GM15510 (cell line): ENCODE measurements around the gene PRKAG3.

Experiments
- POLR2A ChIP-seq: IDR thresholded peaks from 3 replicates; pipeline ENCODE4 v1.6.1; 2011; ENCODE audit warnings: borderline replicate concordance; ENCODE audit not compliant: insufficient read length; ENCODE audit errors: extremely low read depth

The PRKAG3 gene

DNA sequence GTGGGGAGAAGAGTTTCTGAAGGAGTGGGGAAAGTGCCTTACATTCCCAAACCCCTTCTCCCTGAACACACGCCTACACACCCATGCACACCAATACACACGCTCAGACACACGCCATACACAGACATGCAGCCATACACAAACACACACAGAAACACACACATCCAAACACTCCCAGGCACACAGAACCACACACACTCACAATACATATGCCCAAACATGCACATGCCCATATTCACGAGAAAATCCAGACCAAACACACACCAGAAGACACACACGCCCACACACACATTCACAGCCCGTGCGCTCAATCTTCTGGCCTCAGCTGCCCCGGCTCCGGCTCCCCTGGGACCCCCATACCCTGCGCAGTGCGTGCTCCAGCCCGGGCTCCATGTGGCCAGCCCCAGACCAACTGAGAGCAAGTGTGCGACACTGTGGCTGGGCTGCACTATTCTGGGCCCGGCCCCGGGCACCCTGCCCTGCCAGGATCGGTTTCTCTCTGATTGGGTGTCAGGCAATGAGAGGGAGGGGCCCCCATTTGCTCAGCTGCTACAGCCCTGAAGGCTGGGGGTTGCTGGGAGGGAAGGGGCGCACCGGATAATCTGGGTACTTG, at the start of gene PRKAG3:
Gene PRKAG3, minus strand, starts transcription at position 426 of the 613 bp plus-strand sequence.
- no peak for TF ChIP-seq POLR2A

DNA sequence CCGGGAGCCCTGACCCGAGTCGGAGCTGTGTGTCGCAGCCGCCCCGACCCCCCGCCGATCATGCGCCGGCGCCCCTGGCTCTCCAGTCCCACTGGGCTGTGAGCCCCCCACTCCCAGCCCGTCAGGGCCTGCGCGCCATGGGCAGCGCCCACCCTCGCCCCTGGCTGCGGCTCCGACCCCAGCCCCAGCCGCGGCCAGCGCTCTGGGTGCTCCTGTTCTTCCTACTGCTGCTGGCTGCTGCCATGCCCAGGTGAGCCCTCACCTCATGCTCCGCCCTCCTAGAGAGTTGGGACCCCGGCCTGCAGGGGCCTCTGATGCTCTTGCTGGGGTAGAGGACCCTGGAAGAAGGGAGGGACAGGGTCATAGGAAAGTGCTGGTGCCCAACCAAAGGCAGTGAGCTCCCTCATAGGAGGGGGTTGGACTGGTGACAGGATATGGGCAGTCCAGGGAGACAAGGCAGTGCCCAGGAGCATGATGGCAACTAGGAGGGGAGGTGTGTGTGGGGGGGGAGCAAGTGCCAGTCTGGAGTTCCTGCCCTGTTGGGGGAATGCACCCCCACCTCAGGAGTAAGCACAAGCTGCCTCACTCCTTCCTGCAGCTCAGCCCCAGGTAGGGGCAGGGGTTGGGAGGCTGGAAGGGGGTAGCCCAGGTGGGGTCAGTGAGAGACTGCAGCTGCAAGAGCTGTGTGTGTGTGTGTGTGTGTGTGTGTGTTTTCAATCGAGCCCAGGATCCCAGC, 49.4 kb upstream of the PRKAG3 start:
- no peak for TF ChIP-seq POLR2A

DNA sequence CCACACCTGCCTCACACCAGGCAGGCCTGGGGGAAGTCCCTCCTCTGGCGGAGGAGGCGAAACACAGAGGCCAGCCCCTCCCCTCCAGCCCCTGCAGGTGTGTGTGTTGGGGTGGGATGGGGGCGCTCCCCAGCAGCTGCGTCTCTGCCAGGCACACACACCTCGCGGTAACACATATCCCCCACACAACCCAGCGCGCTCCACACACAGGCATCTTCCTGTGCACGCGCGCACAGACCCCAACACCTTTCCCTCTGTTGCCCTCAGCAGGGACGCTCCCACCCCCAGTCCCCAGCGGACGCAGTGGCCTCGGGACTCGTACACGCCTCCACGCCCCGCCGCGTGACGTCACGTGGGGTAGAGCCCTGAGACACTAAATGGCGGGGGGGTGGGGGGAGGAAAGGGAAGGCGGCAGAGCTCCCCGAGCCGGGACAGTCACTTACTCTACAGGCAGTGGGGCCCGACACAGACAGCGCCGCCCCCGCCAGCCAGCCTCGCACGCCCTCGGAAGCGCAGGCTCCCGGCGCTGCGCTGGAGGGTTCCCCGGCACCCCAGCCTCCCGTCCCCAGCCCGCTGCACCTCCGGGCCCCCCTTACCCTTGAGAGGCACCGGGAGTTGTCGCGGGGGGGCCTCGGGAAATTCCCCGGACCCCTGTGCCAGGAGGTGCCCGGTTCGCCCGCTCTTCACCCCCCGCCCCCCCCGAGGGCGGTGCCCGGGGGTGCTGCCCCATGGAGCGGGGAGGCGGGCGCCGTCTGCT, 48.7 kb upstream of the PRKAG3 start, which contains the start of gene WNT10A:
Gene WNT10A, plus strand, starts transcription at position 751 of the 757 bp plus-strand sequence. CDS start 144 bp downstream, outside the sequence.
- peak; percentile 61 for TF ChIP-seq POLR2A

DNA sequence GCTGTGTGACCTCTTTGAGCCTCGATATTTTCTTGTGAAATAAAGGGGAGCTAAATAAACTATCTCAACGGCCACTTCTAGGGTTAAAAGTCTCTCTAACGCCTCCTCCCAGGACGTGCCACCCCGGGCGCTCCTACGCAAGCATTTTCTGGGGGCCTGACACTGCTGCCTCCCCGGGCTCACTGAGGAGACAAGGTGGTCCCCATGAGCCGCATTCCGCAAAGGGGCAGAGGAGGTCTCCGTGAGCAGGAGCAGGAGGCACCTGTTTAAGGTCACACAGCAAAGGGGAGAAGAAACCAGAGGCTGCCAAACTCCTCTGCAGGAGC, 48.1 kb upstream of the PRKAG3 start:
- TF ChIP-seq POLR2A, result no peak

DNA sequence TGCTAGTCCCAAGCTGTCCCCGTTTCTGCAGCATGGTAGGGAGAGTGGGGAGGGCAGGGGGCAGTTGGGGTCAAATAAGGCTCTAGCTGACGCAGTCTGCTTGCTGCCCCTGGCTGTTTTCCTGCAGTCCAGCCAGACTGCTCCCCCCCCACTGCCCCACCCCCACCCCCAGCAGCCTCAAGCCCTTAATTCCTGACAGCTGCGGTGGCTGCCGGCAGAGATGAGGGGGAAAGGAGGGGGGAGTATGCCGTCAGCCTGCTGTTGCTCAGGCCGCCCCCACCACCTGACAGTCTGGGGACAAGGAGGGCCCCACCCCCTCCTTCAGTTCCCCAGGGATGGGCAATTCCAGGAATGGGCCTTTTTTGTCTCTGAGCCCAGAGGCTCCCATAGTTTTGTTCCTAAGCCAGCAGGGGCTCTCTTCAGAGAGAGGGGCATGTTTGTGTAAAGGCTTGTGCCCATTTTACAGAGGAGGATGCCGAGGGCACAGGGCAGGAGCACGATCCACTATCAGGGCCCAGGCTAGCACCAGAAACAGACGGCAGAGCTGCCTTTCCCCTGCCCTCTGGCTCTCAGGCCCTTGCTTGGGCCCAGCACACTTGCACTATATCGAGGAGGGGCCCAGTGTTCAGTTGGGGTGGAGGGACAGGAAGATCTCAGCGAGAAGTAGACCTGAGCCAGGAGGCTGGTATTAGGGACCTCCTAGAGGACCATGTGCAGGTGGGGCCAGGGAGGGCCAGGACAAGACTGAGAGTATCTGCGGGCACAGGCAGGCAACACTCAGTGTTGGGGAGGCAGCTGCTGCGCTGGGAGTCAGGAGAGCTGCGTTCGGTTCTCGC, 47.5 kb upstream of the PRKAG3 start:
- TF ChIP-seq POLR2A, result no peak

DNA sequence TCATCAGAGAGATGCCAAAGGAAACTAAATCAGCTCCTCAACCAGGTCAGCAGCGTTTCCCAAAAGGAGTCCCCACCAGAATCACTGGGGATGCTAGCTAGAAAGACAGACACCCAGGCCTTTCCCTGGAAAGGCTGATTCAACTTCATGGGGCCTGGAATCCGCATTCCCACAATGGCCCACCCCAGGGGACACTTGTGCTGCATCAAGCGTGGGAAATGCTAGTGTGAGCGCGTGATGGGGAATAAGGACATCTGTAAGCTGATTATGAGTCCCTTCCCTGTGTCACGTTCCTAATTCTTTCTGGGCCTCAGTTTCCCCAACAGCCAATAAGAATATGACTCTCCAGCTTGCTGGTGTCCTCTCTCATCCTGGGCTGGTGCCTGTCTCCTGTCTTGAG, 46.9 kb upstream of the PRKAG3 start:
- TF ChIP-seq POLR2A, result no peak

DNA sequence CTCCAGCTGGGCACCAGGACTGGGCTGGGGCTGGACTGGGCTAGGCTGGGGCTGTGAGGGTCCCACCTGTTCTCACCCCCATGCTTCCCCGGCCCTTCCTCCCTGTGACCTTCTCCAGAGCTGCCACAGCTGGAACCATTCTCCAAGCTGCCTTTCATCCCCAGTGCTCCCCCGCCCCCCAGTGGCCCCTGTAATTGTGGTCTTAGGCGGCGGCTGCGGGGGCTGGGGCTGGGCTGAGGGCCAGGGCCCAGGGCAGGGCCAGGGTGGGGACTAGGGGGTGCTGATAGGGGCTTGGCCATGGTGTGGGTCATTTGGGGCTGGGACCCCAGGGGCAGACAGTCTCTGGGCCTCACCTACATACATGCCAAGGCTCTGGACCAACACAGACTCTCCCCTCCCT, 46.3 kb upstream of the PRKAG3 start:
- no peak for TF ChIP-seq POLR2A

DNA sequence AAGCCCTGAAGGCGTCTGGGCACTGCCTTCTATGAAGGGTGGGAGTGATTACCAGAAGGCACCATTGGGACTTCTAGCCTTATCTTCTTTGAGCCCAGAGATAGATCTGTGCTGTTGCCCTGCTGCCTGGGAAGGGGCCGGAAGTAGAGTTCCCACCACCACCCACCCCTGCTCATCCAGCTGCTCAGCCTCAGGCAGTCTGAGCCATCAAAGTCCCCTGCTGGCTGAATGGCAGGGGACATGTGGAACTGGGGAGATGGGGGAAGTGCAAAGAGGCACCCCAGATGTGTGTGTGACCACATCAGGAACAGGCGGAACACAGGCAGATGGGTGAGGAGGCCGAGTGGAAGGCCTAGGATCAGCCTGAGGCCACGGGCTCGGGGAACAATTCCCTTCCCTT, 45.7 kb upstream of the PRKAG3 start:
- TF ChIP-seq POLR2A, result no peak

DNA sequence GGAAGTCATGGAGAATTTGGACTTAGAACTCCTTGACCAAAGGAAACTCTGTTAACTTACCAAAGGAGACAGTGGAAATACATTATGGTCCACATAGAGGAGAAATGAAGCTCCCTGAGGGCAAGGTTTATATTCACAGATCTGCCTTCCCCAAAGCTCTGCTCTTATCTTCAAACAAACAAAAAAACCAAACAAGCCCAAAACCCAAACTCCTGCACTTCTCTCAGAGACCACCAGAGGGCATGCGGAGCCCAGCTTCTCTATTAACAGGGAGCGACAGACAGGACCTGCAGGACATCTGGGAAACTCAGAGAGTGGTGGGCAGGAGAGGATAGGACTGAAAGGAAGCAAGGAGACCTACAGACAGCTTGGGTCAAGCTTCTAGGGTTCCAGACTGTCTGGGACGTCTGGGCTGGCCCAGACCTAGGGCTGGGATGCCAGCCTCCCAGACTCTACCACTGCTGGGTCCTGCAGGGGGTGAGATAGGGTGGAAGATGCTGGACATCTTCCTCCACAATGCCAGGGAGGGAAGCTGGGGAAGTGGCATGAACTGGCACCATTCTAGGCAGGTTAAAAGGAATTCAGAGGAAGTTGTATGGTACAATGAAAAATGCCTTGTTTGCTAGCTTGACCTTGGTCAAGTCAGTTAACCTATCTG, 45.1 kb upstream of the PRKAG3 start:
- no peak for TF ChIP-seq POLR2A

DNA sequence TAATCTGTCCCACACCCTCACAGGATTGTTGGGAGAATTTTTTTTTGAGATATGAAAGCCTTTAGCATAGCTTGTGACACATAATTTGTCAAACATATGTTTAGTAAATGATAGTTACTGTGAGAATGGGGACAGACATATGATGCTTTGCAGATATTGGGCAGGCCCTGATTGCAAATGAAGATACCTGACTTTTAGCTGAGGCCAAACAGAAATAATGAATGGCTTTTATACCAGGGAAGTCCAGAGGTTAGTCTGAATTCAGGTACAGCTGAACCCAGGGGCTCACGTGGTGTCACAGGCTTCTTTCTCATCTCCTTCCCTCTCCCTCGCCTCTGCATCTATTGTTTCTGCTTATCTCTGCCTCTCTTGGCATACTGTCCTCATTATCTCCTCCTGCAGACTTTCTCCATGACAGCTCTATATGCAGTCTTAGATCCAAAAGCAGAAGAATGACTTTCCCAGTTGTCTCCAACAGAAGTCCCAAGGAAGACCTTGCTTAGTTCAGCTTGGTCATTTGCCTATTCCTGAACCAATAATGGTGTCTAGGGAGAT, 44.2 kb upstream of the PRKAG3 start:
- TF ChIP-seq POLR2A, result no peak

DNA sequence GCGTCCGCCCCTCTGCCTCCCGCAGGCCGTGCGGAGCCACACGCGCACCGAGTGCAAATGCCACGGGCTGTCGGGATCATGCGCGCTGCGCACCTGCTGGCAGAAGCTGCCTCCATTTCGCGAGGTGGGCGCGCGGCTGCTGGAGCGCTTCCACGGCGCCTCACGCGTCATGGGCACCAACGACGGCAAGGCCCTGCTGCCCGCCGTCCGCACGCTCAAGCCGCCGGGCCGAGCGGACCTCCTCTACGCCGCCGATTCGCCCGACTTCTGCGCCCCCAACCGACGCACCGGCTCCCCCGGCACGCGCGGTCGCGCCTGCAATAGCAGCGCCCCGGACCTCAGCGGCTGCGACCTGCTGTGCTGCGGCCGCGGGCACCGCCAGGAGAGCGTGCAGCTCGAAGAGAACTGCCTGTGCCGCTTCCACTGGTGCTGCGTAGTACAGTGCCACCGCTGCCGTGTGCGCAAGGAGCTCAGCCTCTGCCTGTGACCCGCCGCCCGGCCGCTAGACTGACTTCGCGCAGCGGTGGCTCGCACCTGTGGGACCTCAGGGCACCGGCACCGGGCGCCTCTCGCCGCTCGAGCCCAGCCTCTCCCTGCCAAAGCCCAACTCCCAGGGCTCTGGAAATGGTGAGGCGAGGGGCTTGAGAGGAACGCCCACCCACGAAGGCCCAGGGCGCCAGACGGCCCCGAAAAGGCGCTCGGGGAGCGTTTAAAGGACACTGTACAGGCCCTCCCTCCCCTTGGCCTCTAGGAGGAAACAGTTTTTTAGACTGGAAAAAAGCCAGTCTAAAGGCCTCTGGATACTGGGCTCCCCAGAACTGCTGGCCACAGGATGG, 42.0 kb upstream of the PRKAG3 start:
- no peak for TF ChIP-seq POLR2A

DNA sequence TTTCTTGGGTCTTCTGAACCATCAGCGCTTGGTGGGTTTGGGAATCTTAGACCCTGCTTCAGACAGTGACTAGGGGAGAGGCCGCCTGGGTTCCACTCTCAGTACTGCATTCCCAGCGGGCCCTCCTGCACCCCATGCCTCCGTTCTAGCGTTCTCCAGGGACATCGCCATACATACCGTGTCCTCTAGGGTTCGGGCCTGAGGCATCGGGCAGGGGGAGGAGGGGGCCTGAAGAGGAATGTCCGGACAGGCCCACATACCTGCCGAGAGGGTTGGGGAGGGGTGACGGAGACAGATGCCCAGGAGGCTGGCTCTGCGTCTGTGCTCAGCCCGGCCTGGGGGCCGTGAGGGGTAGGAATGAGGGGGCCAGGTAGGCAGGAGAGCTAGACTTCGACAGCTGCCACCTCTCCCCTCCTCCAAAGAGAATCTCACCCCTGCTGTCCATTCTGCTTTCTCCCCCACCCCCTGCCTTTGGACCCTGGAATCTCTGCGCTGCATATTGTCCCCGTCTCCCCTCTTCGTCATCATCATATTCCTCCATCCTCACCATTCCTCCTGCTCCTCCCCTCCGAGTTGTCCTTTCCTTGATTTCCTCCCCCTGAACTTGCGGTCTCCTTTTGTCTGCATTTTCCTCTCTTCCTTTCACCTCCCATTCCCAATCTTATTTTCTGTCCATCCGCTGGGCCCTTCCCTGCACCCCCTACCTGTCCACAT, 41.2 kb upstream of the PRKAG3 start:
- TF ChIP-seq POLR2A, result no peak
